HG03469 (cell line): ENCODE data around the gene CPD.
"Not testable (repeated sequence)": the region's sequence is repeated elsewhere in the genome, so short reads cannot be mapped to it uniquely, and the experiment has no call there.

Experiments used
- ATAC-seq: cut with Tn5 transposase; IDR thresholded peaks from one replicate; pipeline ENCODE4 v1.9.1; 2021; ENCODE audit warnings: mild to moderate bottlenecking, moderate library complexity, moderate number of reproducible peaks; ENCODE audit not compliant: unreplicated experiment

The CPD gene

DNA sequence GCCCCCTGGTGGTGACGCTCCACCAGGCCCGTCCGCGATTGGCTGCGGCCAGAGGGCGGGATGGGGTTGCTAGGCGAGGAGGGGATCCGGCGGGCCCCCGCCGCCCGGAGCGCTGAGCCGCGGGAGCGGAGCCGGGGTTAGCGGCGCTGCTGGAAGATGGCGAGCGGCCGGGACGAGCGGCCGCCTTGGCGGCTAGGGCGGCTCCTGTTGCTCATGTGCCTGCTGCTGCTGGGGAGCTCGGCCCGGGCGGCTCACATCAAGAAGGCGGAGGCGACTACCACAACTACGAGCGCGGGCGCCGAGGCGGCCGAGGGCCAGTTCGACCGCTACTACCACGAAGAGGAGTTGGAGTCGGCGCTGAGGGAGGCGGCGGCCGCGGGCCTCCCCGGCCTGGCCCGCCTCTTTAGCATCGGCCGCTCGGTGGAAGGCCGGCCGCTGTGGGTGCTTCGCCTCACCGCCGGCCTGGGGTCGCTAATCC is at the start of gene CPD:
TSS of gene CPD (plus strand) at position 103 of the 478 bp plus-strand sequence. CDS start at position 157, 54 bp downstream.
- peak; percentile 57 for ATAC-seq

DNA sequence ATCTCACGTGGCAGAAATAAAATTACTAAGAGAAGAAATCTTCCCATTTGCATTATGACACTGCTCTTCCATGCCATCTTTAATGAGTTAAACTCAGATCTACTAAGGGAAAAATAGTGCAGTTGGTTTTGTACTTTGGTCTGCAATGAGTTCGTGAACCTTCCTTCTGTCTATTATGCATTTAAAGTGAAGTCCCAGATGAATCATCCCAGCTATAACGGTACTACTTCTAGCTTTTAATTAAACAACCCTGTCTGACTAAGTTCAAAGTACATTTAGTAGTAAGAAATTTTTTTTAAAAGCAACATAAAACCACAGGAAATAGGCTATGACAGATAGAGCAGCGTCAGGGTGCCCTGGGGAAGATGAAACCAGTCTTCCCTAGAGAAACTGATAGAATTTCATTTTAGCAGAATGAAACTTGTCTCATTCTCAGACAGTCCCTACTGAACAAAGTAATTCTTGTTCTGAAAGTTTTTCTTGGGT is 46.6 kb upstream of the CPD start:
- ATAC-seq = no peak

DNA sequence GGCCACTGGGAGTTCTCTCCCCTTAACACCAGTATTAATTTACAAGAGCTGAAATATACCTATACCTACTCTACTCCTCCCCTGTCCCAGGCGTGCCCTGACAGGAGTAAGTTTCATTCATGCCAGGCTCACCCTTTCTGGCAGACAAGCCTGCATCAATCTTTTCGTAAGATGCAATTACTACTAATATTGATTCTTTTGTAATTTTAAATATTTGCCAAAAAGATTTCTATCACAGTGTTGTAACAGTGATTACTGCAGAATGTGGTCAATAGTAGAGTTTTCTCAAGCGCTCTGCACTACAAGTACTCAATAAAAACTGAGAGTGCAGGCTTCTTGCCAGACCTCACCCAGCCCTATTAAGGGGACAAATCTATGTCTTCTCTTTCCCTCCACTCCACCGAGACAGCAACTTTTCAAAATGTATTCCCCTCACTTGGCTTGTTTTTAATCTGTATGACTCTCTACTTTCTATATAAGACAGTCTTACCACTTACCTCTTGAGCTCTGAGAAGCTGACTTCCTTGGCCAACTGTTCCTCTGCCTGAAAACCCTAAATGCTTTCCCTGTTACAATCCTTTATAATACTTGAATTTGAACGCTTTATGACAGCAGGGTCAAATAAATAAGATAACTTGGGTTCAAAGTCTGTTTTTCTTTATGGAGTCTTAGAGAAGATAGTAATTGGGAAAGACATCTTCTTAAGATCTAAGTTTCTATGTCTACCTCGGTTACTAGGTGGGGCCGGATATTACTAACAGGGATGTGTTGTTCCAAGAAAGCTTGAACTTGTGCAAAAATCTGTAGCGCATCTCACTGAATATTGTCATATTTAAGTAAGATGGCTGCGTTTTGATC is 45.0 kb upstream of the CPD start, which contains the start of gene TMIGD1:
TSS of gene TMIGD1 (minus strand) at position 555 of the 858 bp plus-strand sequence. CDS start 1,924 bp downstream, outside the sequence.
- ATAC-seq = no peak

DNA sequence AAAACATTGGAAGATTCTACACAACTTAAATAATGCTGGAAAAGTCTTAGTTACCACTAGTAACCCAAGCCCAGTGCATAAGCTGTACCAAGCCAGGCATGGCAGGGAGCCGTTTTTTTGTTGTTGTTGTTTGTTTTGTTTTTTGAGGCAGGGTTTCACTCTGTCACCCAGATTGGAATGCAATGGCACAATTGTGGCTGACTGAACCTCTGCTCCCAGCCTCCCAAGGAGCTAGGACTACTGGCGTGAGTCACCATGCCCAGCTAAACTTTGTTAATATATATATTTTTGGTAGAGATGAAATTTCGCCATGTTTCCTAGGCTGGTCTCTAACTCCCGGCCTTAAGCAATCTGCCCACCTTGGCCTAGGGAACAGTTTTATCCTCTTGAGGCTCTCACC is 44.3 kb upstream of the CPD start:
- no peak for ATAC-seq

DNA sequence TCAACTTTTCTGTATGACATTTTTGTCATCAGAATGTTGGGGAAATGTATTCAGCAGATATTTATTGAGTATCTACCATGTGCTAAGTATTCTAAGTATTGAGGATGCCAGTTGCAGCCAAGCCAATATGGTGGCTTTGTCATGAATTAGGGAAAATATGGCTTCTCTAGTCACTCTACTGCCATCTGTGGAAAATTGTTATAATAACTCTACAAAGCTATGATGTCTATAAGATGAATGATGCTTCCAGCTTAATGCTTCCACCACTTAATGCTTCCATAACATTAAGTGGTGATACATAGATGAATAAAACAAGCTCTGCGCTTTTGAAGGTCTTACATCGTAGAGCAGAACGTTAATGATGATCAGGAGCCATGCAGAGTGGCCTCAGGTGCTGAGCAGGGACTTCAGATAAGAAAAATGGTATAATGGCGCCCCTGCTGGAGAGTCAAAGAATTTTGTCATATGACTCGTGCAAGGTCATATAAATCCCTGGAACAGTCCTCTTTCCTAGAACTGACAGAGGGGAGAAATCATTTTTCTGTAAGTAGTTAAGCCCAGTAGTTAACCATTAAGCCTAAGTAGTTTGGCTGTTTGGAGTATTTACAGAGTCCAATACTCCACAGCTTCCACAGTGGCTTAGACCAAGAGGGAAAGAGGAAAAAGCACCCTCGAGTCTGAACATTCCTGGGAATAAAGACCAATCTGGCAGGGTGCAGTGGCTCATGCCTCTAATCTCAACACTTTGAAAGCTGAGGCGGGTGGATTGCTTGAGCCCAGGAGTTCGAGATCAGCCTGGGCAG is 42.2 kb upstream of the CPD start:
- no peak for ATAC-seq

DNA sequence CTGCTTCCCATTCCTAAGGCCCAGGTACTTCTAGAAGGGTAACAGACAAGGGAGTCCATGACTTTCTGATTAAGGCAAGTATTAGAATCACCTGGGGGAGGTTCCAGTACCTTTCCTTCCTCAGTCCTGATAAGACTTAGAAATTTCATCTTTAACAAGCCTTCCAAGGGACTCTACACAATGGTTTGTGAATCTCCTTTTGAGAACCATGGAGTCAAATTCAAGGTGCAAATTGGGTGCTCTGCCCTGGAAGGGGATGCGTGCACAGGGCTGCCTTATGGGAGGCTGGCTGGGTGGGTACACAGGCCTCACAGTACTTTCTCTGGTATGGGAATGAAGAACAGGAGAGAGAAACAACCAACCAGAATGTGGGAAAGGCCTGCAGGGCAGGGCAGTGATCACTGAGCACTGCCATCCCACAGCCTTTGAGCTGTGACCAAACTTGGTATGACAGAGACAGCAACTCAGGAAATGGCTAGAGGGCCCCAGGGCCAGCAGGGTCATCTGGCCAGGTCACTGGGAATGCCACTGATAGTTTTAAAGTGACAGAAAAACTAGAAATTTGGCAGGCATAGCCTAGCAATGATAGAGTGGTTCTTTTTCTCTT is 41.2 kb upstream of the CPD start:
- ATAC-seq = no peak

DNA sequence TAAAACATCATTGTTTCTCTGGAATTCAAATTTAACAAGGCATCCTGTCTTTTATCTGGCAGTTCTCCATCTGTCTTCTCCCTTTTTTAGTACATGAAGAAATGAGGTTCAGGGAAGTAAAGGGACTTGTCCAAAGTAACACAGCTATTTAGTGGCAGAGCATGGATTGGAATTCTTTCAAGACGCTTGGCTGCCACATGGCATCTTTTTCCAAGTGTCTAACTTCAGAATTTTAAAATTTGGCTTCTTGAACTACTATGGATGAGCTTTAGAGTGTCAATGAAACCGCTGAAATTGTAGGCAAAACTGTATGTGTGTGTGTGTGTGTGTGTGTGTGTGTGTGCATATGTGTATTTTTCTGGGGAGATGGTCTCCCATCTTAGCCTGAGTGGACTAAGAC is 39.6 kb upstream of the CPD start:
- ATAC-seq = no peak

DNA sequence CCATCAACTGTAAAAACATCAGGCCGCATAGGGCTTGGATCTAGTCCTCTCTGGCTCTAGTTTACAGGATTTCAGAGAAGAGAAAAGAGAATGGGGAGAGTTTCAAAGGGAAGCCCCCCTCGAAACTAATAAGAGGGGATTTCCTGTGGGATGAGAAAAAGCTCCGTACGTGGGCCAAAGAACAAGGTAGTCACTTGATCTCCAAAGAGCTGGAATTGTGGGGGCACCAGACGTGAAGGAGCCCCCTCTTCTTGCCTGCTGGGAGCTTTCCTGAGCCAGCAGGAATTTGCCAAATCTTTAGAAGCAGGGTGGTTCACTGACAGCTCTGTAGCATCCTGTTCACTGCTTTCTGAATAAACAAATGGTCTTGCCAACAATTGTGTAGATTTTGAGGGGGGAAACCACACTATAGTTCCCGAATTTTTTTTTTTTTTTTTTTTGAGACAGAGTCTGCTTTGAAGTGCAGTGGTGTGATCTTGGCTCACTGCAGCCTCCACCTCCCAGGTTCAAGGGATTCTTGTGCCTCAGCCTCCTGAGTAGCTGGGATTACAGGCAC is 37.8 kb upstream of the CPD start:
- ATAC-seq = no peak

DNA sequence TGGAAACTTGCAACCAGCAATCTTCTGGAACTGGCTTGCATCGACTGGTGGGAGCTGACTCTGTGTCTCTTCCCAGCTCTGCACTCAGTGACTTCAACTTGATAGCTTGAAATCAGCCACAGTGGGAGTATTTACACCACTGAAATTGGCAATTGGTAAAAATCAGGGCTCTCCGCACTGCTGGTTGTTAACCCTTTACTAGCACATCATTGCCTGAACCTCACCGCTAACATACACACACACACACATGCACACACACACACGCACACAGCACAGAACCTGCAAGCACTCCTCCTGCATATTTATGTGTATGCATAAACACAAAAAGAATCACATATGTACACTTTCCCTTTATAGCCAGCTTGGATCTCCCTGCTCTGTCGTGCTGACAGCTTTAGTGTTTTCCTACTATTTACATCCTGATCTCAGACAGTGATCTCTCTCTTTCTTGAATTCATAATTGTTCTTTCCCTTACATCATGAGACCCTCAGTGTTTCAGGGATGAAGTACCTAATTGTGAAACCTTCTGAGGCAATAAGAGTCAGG is 37.0 kb upstream of the CPD start:
- no peak for ATAC-seq

DNA sequence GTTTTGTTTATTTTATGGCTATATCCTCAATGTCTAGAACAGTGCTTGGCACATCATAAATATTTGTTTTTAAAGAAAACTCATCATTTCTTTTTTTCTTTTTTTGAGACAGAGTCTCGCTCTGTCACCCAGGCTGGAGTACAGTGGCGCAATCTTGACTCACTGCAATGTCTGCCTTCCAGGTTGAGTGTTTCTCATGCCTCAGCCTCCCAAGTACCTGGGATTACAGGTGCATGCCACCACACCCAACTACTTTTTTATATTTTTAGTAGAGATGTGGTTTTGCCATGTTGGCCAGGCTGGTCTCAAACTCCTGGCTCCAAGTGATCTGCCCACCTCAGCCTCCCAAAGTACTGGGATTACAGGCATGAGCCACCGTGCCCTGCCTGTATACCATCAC is 35.5 kb upstream of the CPD start:
- ATAC-seq = not testable (repeated sequence)

DNA sequence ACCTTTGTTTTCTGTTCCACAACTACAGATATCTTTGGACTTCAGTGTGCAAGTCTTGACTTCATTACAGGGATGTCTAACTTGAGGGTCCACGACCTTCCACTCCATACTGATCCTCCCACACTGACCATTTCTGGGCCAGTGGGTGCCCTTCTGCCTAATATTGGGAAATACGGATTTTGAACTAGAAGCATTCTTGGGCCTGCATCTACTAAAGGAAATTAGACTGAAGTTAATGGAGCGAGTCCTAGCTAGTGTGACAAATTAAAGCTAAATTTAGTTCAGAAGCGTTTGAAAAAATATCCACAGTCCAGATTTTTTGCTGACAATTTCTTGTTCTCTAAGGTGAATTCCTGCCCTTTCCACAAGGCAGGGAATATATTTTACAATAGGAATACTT is 34.9 kb upstream of the CPD start:
- no peak for ATAC-seq

DNA sequence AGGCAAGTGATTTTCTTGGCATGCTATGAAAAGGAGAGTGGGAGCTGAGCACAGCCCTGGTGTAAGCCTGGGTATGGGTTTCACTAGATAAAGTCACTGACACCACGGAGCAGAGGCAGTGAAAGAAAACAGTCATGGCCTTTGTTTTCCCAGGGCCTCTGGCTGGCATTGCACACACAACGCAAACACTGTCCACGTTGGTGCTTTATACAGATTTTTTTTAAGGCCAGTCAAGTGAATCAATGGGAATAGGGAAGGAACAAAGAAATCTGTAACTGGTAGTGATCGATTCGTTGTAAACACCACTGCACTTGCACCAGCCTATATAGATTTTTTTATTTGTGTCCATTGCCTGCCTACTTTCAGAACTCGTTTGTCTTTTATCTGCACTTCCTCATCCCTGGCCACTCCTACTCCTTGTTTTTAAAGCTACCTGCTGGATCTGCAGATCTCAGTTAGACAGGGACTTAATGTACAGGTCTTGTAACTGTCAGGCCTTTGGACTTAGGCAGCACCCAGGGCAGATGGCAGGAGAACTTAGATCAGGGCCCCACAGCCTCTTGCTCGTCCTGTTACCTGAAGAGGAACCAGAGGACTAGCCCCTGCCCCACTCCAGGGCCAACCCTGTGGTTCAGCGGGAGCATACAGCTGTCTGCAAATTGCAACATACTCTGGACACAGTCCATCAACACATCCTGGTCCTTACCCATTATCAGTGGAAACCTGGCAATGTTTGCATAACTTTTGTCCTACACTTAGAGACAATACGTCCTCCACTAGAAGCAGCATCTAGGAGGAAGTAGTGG is 34.2 kb upstream of the CPD start:
- no peak for ATAC-seq

DNA sequence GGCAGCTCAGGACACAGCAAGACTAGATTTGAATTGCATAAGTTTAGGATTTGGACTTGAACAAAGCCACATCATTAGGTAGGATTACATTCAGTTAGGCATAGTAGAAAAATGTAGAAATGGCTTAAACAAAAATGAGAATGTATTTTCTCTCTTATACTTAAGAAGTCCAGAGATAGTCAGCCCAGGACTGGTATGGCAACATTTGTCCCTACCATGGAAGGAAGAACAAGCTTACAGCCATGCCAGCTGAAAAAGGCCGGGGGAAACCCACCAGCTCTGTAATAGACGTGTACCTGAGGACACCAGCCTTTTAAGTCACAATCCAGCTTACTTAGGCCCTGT is 33.7 kb upstream of the CPD start:
- no peak for ATAC-seq

DNA sequence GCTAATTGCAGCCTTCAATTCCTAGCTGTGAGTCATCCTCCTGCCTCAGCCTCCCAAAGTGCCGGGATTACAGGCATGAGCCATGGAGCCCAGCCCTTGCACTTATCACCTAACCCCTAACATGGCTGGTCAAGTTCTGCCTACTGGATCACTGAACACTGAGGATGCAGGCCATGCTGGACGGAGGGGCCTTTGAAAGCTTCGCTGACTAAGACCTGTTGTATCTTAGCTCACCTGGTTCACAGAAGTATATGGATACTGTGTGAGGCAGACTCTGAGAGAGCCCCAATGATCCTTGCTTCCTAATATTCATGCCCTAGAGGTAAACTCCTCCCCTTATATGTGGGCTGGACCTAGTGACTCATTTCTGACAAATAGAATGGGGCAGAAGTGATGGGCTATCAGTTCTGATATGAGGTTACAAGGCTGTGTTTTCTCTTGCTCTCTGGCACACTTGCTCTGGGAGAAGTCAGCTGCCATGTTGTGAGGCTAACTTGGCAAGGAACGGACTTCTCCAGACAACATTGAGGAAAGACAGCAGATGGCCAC is 33.1 kb upstream of the CPD start:
- ATAC-seq = no peak

DNA sequence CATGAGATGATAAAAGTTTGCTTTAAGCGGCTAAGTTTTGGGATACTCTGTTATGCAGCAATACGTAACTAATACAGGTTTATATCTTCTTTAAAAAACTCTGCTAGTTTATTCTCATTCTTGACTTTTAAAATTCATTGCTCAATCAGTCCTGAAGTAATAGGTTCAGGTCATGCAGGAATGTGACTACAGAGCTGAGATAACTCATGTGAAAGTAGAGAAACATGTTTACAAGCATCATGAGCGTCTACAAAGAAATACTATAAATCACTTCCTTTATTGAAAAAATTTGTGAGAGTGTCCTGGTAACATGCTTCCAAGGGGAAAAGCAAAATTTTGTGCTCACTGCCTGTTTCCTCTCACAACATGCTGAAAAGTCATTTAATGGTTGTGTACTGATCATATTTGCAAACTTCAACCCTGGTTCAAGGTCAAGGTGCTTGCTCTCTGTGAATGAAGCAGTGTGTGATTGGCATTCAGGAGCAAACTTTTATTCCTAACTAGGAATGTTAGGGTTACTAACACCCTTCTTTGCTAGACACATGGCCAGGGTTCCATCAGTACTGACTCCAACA is 32.4 kb upstream of the CPD start:
- ATAC-seq = no peak

DNA sequence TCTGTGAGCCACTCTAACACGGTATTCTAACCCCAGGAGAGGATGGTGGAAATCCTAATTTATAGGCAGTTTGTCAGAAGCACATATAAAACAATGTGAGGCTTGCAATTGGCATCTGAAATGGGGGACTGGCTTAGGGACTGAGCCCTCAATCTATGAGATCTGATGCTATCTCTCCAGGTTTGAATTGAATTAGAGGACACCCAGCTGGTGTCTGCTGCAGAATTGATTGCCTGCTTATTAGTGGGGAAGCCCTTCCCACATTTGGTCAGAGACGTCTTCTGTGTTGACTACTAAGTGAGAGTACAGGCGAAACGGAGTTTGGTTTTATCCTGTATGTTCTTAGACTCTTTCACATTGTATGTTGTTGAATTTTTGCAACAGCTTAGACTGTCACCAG is 31.2 kb upstream of the CPD start:
- ATAC-seq = no peak

DNA sequence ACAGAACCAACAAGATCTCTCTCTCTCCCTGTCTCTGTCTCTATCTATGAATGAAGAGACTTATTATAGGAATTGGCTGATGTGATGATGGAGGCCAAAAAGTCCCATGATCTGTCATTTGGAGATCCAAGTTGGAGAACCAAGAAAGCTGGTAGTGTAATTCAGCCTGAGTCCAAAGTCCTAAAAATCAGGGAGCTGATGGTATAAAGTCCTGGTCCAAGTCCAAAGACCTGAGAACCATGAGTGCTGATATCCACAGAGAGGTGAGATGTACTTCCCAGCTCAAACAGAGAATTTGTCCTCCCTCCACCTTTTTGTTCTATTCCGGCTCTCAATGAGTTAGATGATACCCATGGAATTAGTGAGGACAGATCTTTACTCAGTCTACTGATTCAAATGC is 29.5 kb upstream of the CPD start:
- no peak for ATAC-seq

DNA sequence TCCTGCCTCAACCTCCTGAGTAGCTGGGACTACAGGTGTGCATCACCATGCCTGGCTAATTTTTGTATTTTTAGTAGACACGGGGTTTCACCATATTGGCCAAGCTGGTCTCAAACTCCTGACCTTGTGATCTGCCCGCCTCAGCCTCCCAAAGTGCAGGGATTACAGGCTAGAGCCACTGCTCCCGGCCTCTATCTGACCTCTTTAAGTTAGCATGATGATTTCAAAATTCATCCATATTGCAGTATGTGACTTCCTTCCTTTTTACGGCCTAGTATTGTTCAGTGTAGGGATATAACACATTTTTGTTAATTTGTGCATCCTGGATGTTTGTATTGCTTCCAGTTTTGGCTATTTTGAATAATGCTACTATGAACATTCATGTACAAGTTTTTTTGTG is 27.5 kb upstream of the CPD start:
- ATAC-seq = not testable (repeated sequence)

DNA sequence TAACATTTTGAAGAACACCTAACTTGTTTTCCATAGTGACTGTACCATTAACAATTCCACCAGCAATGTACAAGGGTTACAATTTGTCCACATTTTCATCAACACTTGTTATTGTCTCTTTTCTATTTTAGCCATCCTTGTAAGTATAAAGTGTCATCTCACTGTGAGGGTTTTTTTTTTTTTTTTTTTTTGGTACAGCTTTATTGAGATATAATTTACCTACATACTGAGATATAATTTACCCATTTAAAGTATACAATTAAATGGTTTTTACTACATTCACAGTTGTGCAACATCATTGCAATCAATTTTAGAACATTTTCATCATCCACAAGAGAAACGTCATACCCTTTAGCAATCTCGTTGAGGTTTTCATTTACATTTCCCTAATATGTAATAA is 27.0 kb upstream of the CPD start:
- ATAC-seq = no peak
